GM21390 (cell line): Measurements from ENCODE around the gene OARD1.
A peak's percentile ranks its signal among the peaks of the same experiment; 100 is the strongest.
"Not testable (repeated sequence)": the region's sequence is repeated elsewhere in the genome, so short reads cannot be mapped to it uniquely, and the experiment has no call there.

Experiments
- ATAC-seq: cut with Tn5 transposase; IDR thresholded peaks from one replicate; pipeline ENCODE4 v1.9.1; 2021; ENCODE audit not compliant: unreplicated experiment

The OARD1 gene

GRCh38 chr6:41071923-41072835 lies at the start of gene OARD1:
TSS of gene OARD1 (minus strand) at chr6:41072356. CDS start at chr6:41071634, 722 bp downstream.
- ATAC-seq = peak; percentile 64

- ATAC-seq = no peak
Measured at GRCh38 chr6:41120058-41120457, 47.9 kb upstream of the OARD1 start.

GRCh38 chr6:41119508-41119907 lies 47.4 kb upstream of the OARD1 start:
- no peak for ATAC-seq

- ATAC-seq = not testable (repeated sequence)
Measured at GRCh38 chr6:41115027-41115426, 42.9 kb upstream of the OARD1 start.

GRCh38 chr6:41111017-41111416 lies 38.9 kb upstream of the OARD1 start:
- ATAC-seq = no peak

GRCh38 chr6:41103847-41104246 lies 31.7 kb upstream of the OARD1 start:
- no peak for ATAC-seq

GRCh38 chr6:41100871-41101287 lies 28.7 kb upstream of the OARD1 start:
- ATAC-seq = no peak

GRCh38 chr6:41098366-41098765 lies 26.2 kb upstream of the OARD1 start:
- ATAC-seq = no peak

GRCh38 chr6:41097467-41098090 lies 25.4 kb upstream of the OARD1 start:
- no peak for ATAC-seq

GRCh38 chr6:41093729-41094128 lies 21.6 kb upstream of the OARD1 start:
- ATAC-seq = no peak

GRCh38 chr6:41092421-41093140 lies 20.4 kb upstream of the OARD1 start:
- no peak for ATAC-seq

- ATAC-seq = no peak
Measured at GRCh38 chr6:41090841-41091761, 18.9 kb upstream of the OARD1 start.

- ATAC-seq = no peak
Measured at GRCh38 chr6:41088451-41088850, 16.3 kb upstream of the OARD1 start.

GRCh38 chr6:41085182-41085581 lies 13.0 kb upstream of the OARD1 start:
- no peak for ATAC-seq

- ATAC-seq = no peak
Measured at GRCh38 chr6:41083072-41083471, 10.9 kb upstream of the OARD1 start.

- no peak for ATAC-seq
Measured at GRCh38 chr6:41080621-41081020, 8.5 kb upstream of the OARD1 start.

GRCh38 chr6:41079080-41079479 lies 6.9 kb upstream of the OARD1 start:
- no peak for ATAC-seq

GRCh38 chr6:41078101-41078500 lies 5.9 kb upstream of the OARD1 start:
- ATAC-seq = no peak

- no peak for ATAC-seq
Measured at GRCh38 chr6:41077536-41077935, 5.4 kb upstream of the OARD1 start.
